SJCRH30 (cell line): ENCODE results near the gene BBS1. TPM values are rescaled to one million over a fixed set of nuclear protein-coding genes. Genes with fewer than 3 reads are reported as not detected.
A peak's percentile ranks its signal among the peaks of the same experiment; 100 is the strongest.
"Not testable (repeated sequence)": the region's sequence is repeated elsewhere in the genome, so short reads cannot be mapped to it uniquely, and the experiment has no call there.

ENCODE experiments used
- DNase-seq, 2 experiments: peaks; one replicate each; pipeline ENCODE4 v3.0.0-alpha.2; 2015 to 2020
- H3K27ac ChIP-seq: fragments of 250-450 bp; sonication (Bioruptor Pico); 2 replicates; pipeline ENCODE4 v1.5.1; 2020; ENCODE audit warnings: mild to moderate bottlenecking, moderate library complexity
- H3K27me3 ChIP-seq: fragments of 250-450 bp; sonication (Bioruptor Pico); 2 replicates; pipeline ENCODE4 v1.5.1; 2020; ENCODE audit warnings: mild to moderate bottlenecking, moderate library complexity
- H3K36me3 ChIP-seq: fragments of 250-450 bp; sonication (Bioruptor Pico); 2 replicates; pipeline ENCODE4 v1.5.1; 2020; ENCODE audit warnings: mild to moderate bottlenecking, moderate library complexity
- H3K4me1 ChIP-seq: fragments of 250-450 bp; sonication (Bioruptor Pico); 2 replicates; pipeline ENCODE4 v1.5.1; 2020; ENCODE audit warnings: mild to moderate bottlenecking, moderate library complexity
- H3K4me3 ChIP-seq: fragments of 250-450 bp; sonication (Bioruptor Pico); 2 replicates; pipeline ENCODE4 v1.5.1; 2020; ENCODE audit warnings: mild to moderate bottlenecking, moderate library complexity
- H3K9me3 ChIP-seq: fragments of 250-450 bp; sonication (Bioruptor Pico); replicated peaks from 2 replicates; pipeline ENCODE4 v1.5.1; 2020; ENCODE audit warnings: mild to moderate bottlenecking, moderate library complexity
- total RNA-seq: library from RNA; depleted of rRNA; stranded (reverse); fragments of >200 nt; shearing (Covaris generic); gene quantifications from 2 replicates; pipeline ENCODE4 v1.2.3, GENCODE V29; 2014

The BBS1 gene
- total RNA-seq, 1 experiment from 2014 or later = 13.6 TPM

GRCh38 chr11:66530927-66531709 is 20.7 kb downstream of the BBS1 start:
- H3K36me3 ChIP-seq = no peaks in the 10 kb centered on the region
- no peaks in the 10 kb centered on the region for H3K4me1 ChIP-seq
- no peak overlapping the region for H3K27ac ChIP-seq

DNA sequence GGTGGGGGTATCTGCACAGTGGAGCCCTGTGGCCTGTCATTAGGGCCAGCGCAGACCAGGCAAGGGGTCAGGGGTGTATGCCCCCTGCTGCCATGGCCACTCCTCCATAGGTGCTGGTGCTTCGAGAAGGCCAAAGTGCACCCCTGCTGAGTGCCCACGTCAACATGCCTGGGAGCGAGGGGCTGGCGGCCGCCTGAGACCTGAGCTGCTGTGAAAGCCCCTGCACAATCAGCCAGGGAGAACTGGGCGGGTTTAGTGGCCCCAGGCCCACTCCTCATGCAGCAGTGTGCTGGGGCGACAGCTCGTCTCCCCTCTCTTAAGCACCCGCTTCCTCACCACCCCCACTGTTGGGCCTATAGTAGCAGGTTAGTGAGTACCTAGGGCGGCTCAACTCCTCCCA is 21.4 kb downstream of the BBS1 start:
- no peak for DNase-seq
- Histone ChIP-seq H3K9me3 (no peaks in the 10 kb centered on the region), H3K27me3 (no peaks in the 10 kb centered on the region), H3K36me3 (no peaks in the 10 kb centered on the region), H3K4me1 (no peaks in the 10 kb centered on the region), H3K4me3 (no peak overlapping the region), H3K27ac (no peak overlapping the region)

More at GRCh38 chr11:66530927-66531709, 20.7 kb downstream of the BBS1 start:
- Histone ChIP-seq H3K27me3 (no peaks in the 10 kb centered on the region), H3K9me3 (no peaks in the 10 kb centered on the region), H3K4me3 (no peak overlapping the region)
- no peak for DNase-seq

DNA sequence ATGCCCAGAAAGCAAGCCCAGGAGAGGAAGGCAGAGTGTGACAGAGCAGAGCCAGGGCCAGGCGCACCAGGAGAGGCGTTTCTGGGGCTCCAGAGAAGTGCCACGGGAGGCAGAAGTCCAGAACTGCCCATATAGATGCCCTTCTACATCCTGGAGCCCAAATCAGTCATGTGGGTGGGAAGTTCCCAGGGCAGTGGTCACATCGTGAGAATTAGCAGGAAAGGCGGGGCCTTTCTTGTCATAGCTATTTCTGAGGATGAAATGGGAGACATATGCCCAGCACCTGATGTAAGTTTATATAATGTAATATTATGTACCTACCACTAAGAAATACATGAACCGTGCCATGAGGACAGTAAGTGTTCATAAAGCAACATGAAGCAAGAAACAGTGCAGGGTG is 22.3 kb downstream of the BBS1 start:
- no peak for DNase-seq
- no peaks in the 10 kb centered on the region for H3K4me1 ChIP-seq
- no peak overlapping the region for H3K27ac ChIP-seq
- no peaks in the 10 kb centered on the region for H3K9me3 ChIP-seq
- H3K4me3 ChIP-seq = no peak overlapping the region
- H3K27me3 ChIP-seq = no peaks in the 10 kb centered on the region
- H3K36me3 ChIP-seq = no peaks in the 10 kb centered on the region

- H3K27me3 ChIP-seq = no peaks in the 10 kb centered on the region
Measured at GRCh38 chr11:66539170-66539869, 28.9 kb downstream of the BBS1 start.

DNA sequence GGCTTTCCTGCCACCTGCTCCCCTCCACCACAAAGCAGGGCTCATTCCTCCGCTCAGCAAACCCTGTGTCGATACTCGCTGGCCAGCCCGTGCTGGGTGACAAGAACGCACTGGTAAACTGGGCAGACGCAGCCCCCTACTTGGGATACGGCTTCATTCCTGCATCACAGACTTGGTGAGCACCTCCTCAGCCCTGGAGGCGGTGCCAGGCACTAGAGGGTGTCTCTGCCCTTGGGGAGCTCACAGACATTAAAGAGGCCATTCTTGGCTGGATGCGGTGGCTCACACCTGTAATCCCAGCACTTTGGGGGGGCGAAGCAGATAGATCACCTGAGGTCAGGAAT is 29.4 kb downstream of the BBS1 start:
- no peak overlapping the region for H3K4me3 ChIP-seq
- H3K9me3 ChIP-seq = no peaks in the 10 kb centered on the region

More at GRCh38 chr11:66539170-66539869, 28.9 kb downstream of the BBS1 start:
- DNase-seq = no peak
- no peaks in the 10 kb centered on the region for H3K4me1 ChIP-seq
- H3K36me3 ChIP-seq = no peaks in the 10 kb centered on the region
- no peaks in the 10 kb centered on the region for H3K9me3 ChIP-seq
- no peak overlapping the region for H3K4me3 ChIP-seq
- H3K27ac ChIP-seq = no peak overlapping the region

GRCh38 chr11:66540598-66540997 is 30.2 kb downstream of the BBS1 start:
- not testable (repeated sequence) for H3K36me3 ChIP-seq, H3K27ac ChIP-seq, H3K4me3 ChIP-seq, DNase-seq, H3K27me3 ChIP-seq, H3K9me3 ChIP-seq, H3K4me1 ChIP-seq

More for the DNA sequence above, 29.4 kb downstream of the BBS1 start:
- Histone ChIP-seq H3K4me1 (no peaks in the 10 kb centered on the region), H3K36me3 (no peaks in the 10 kb centered on the region), H3K27ac (no peak overlapping the region), H3K27me3 (no peaks in the 10 kb centered on the region)
- no peak for DNase-seq

DNA sequence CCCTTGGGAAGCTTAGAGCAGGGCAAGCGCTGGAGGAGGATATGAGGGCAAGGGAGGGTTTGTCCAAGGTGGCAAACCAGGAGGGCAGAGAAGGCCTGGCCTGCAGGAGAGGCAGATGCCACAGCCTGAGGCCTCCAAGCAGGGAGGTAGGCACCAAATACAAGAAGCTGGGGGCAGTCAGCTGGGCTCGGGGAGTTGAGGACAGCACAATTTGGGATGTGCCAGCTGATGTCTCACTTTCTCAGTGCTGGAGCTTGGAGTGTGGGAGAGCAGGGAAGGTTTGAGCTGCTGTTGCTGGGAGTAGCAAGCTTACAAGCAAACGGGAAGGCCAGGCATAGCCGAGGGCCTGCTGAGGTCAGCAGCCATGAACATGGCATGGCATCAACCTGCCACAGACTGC is 31.5 kb downstream of the BBS1 start:
- Histone ChIP-seq H3K4me1 (no peaks in the 10 kb centered on the region), H3K27me3 (no peaks in the 10 kb centered on the region), H3K36me3 (no peaks in the 10 kb centered on the region), H3K4me3 (no peak overlapping the region), H3K9me3 (no peaks in the 10 kb centered on the region), H3K27ac (no peak overlapping the region)
- no peak for DNase-seq

GRCh38 chr11:66542362-66542761 is 31.9 kb downstream of the BBS1 start:
- DNase-seq = no peak
- Histone ChIP-seq H3K9me3 (no peaks in the 10 kb centered on the region), H3K27ac (no peak overlapping the region), H3K27me3 (no peaks in the 10 kb centered on the region), H3K4me3 (no peak overlapping the region), H3K4me1 (no peaks in the 10 kb centered on the region; the same call in 1 of the 2 replicates), H3K36me3 (no peaks in the 10 kb centered on the region)

- Histone ChIP-seq H3K36me3 (no peaks in the 10 kb centered on the region), H3K27ac (no peak overlapping the region), H3K9me3 (no peaks in the 10 kb centered on the region), H3K4me3 (no peak overlapping the region), H3K27me3 (no peaks in the 10 kb centered on the region), H3K4me1 (peaks cover 7% of the 10 kb centered on the region)
- DNase-seq = no peak
Measured at GRCh38 chr11:66543263-66544107, 33.0 kb downstream of the BBS1 start.

GRCh38 chr11:66544952-66545351 is 34.5 kb downstream of the BBS1 start:
- not testable (repeated sequence) for H3K27me3 ChIP-seq, H3K4me1 ChIP-seq, H3K27ac ChIP-seq, H3K36me3 ChIP-seq, H3K9me3 ChIP-seq, DNase-seq
- H3K4me3 ChIP-seq = peak overlapping the region; percentile 72

DNA sequence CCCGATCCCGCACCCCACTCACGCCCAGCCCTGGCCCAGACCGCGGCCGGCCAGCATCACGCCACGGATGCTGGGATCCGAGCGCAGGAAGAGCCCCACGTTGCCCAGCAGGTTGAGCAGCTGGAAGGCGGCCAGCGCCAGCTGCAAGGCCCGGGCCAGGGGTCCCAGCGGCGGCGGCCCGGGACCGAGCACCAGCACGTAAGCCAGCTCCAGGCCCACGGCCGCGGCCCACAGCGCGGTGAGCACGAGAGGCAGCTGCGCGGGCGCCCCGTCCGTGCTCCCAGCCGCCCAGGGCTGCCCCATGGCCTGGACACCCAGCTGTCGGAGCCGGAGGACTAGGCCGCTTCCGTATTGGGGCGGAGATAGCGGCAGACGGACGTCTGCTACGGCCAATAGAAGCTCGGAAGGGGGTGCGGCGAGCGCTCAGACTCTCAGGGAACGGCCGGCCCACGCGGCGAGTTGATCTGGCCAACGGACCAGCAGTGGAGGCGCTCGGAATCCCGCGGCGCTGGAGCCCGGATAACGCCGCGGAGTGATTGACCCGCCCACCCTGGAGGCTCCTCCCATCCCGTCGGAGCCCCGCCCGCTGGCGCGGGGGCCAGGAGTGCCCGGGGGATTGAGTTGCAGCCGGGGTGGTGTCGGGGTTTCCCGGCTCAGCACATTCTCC is 35.4 kb downstream of the BBS1 start, which contains the start of gene ZDHHC24:
ZDHHC24 (minus strand) TSS at position 348 of the 667 bp plus-strand sequence; CDS start at position 303, 45 bp downstream.
- no peaks in the 10 kb centered on the region for H3K27me3 ChIP-seq
- no peaks in the 10 kb centered on the region for H3K9me3 ChIP-seq
- peak; percentile 95 to 97 for DNase-seq
- peak within 1 kb of the TSS; percentile 26 for H3K27ac ChIP-seq
- H3K36me3 ChIP-seq = no peaks in the 10 kb centered on the region
- H3K4me3 ChIP-seq = peak within 1 kb of the TSS; percentile 72
- H3K4me1 ChIP-seq = peaks cover 7% of the 10 kb centered on the region

GRCh38 chr11:66546368-66546965 is 36.0 kb downstream of the BBS1 start, which contains the start of gene ACTN3:
ACTN3 (plus strand) TSS chr11:66546903; CDS start chr11:66546938, 35 bp downstream.
- Histone ChIP-seq H3K36me3 (no peaks in the 10 kb centered on the region), H3K4me1 (peaks cover 7% of the 10 kb centered on the region), H3K27me3 (no peaks in the 10 kb centered on the region), H3K27ac (peak within 1 kb of the TSS; percentile 26), H3K4me3 (peak within 1 kb of the TSS; percentile 72), H3K9me3 (no peaks in the 10 kb centered on the region)
- DNase-seq = no peak

- no peak overlapping the region for H3K4me3 ChIP-seq
- no peak overlapping the region for H3K27ac ChIP-seq
- peaks cover 7% of the 10 kb centered on the region for H3K4me1 ChIP-seq
- no peaks in the 10 kb centered on the region for H3K9me3 ChIP-seq
- no peaks in the 10 kb centered on the region for H3K27me3 ChIP-seq
- H3K36me3 ChIP-seq = no peaks in the 10 kb centered on the region
- peak in 1 of 2 experiments; percentile 19 for DNase-seq
Measured at GRCh38 chr11:66546966-66547661, 36.7 kb downstream of the BBS1 start.
